22Rv1 (cell line): ENCODE measurements around the gene CCL23.

Experiments
- H3K27ac ChIP-seq: fragments of 450-650 bp; 2 replicates; pipeline ENCODE4 v1.5.1; 2017
- ZFX ChIP-seq: fragments of 450-650 bp; IDR thresholded peaks from 2 replicates; pipeline ENCODE4 v1.6.1; 2017; ENCODE audit warnings: antibody characterized with exemption, borderline replicate concordance
- TF ChIP-seq, protein P1 (sequence below): fragments of 450-650 bp; IDR thresholded peaks from 2 replicates; pipeline ENCODE4 v1.5.1; 2017; ENCODE audit warnings: mild to moderate bottlenecking

Gene CCL23

DNA sequence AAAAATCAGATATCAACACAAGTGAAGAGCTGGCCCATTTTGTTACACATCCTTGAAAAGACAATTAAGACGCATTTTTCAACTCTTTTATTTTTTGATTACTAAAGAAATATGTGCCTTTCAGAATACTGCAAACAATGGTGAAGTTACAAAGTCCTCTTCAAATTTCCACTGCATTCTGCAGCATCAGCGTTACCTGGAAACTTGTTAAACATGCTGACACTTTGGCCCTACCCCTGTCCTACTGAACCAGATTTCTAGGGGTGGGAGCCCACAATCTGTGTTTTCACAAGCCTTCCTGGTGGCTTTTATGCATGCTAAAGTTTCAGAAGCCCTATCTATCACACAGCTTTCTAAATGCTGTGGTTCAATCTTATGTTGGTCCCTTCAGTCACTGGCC lies 26.7 kb downstream of the CCL23 start:
- no peak overlapping the region for H3K27ac ChIP-seq
- no peak for TF ChIP-seq ZFX
- TF ChIP-seq, protein P1, sequence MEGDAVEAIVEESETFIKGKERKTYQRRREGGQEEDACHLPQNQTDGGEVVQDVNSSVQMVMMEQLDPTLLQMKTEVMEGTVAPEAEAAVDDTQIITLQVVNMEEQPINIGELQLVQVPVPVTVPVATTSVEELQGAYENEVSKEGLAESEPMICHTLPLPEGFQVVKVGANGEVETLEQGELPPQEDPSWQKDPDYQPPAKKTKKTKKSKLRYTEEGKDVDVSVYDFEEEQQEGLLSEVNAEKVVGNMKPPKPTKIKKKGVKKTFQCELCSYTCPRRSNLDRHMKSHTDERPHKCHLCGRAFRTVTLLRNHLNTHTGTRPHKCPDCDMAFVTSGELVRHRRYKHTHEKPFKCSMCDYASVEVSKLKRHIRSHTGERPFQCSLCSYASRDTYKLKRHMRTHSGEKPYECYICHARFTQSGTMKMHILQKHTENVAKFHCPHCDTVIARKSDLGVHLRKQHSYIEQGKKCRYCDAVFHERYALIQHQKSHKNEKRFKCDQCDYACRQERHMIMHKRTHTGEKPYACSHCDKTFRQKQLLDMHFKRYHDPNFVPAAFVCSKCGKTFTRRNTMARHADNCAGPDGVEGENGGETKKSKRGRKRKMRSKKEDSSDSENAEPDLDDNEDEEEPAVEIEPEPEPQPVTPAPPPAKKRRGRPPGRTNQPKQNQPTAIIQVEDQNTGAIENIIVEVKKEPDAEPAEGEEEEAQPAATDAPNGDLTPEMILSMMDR = no peak

DNA sequence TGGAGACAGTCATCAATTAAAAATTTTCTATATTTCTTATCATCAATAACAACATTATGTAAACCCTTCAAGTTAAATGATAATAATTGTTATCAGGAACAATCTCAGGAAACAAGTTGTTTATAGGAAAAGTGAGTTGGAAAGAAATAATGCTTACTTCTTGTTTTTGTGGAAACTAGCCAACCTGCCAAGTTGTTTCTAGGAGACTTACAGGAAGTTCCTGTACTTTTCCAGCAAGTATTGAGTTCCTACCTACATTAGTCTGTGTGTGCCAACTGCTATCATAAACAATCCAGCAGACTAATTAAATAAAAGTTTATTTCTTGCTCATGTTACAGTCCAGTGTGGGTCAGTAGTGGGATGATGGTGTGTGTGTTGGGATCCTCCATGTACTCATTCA lies 29.6 kb downstream of the CCL23 start:
- TF ChIP-seq ZFX = no peak
- TF ChIP-seq, protein P1 = no peak
- H3K27ac ChIP-seq = no peak overlapping the region

- TF ChIP-seq ZFX = no peak
- TF ChIP-seq, protein P1 = no peak
These were observed 31.1 kb downstream of the CCL23 start, which contains the start of gene CCL14 for GRCh38 chr17:35986643-35987042. Gene CCL14, minus strand, starts transcription at chr17:35986729. Its CDS starts 80 bp downstream, at chr17:35986649.

GRCh38 chr17:35984140-35984539 lies 33.6 kb downstream of the CCL23 start:
- no peak overlapping the region for H3K27ac ChIP-seq
- TF ChIP-seq, protein P1 = no peak
- no peak for TF ChIP-seq ZFX

More at GRCh38 chr17:35986643-35987042, 31.1 kb downstream of the CCL23 start, which contains the start of gene CCL14:
- H3K27ac ChIP-seq = no peak within 1 kb of the TSS

DNA sequence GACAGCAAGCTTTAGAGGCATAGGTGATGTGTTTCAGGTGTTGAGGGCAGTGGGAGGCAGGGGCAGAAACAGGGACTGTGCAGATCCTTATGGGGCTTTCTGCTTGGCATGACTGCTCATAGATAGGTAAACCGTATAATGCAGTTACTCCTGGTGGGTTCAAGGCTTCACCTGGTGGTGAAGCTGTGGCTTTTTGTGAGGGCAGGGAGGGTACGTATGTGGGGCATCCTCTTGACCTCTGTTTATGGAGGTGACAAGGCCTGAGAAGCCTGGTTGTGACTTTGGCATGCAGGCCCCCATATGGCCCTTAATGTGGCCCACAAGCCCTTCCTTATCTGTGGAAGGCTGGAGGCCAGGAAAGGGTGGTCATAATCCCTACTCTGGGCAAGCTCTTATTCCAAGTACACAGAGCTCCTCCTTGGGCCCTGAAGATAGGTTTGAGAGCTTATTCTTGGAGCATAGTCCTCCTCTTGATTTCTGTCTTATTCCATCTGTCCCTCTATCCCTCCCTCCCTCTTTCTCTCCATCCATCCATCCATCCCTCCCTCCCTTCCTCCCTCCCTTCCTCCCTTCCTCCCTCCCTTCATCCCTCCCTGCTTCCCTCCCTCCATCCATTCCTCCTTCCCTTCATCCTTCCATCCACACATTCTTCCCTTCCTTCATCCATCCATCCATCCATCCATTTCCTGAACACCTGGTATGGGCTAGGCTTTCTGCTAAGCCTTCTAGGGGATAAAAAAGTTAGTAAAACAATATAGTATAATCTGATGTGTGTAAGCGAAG lies 35.2 kb downstream of the CCL23 start:
- no peak for TF ChIP-seq ZFX
- TF ChIP-seq, protein P1 = no peak
- H3K27ac ChIP-seq = no peak overlapping the region

GRCh38 chr17:35981908-35982330 lies 35.9 kb downstream of the CCL23 start:
- no peak for TF ChIP-seq ZFX
- TF ChIP-seq, protein P1 = no peak
- H3K27ac ChIP-seq = no peak overlapping the region

GRCh38 chr17:35981246-35981645 lies 36.5 kb downstream of the CCL23 start, which contains the start of gene CCL16:
Gene CCL16, minus strand, starts transcription at chr17:35981497. Its CDS starts 77 bp downstream, at chr17:35981420.
- no peak within 1 kb of the TSS for H3K27ac ChIP-seq
- TF ChIP-seq ZFX = no peak
- TF ChIP-seq, protein P1 = no peak
